ENCODE data around the gene CELA1. TPM values are rescaled to one million over a fixed set of nuclear protein-coding genes. Genes with fewer than 3 reads are reported as not detected.

Gene CELA1
- not detected in 2 replicates for total RNA-seq (2014; rRNA removed; shearing (Covaris generic))

DNA sequence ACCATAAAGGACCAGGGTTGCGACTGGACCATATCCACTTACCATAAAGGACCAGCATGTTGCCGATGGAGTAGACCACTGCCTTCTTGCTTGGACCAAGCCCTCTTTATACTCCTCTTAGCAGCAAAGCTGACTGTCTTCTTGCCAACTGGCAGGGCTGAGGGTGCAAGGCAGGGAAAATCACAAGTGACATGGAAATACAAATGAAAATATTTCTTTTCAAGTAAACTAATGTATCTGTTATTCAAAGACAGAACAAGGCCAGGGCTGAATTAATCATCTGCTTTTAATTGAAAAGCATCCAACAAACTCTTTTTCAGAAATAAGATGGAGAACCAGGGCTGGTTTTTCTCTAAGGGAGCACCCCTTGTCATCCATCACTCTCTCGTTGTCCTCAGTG lies at the start of gene CELA1:
Gene CELA1, minus strand, starts transcription at position 99 of the 400 bp plus-strand sequence. Its CDS starts 41 bp downstream, at position 58.
- DNase-seq (ENCODE audit: low read depth) = no peak

DNA sequence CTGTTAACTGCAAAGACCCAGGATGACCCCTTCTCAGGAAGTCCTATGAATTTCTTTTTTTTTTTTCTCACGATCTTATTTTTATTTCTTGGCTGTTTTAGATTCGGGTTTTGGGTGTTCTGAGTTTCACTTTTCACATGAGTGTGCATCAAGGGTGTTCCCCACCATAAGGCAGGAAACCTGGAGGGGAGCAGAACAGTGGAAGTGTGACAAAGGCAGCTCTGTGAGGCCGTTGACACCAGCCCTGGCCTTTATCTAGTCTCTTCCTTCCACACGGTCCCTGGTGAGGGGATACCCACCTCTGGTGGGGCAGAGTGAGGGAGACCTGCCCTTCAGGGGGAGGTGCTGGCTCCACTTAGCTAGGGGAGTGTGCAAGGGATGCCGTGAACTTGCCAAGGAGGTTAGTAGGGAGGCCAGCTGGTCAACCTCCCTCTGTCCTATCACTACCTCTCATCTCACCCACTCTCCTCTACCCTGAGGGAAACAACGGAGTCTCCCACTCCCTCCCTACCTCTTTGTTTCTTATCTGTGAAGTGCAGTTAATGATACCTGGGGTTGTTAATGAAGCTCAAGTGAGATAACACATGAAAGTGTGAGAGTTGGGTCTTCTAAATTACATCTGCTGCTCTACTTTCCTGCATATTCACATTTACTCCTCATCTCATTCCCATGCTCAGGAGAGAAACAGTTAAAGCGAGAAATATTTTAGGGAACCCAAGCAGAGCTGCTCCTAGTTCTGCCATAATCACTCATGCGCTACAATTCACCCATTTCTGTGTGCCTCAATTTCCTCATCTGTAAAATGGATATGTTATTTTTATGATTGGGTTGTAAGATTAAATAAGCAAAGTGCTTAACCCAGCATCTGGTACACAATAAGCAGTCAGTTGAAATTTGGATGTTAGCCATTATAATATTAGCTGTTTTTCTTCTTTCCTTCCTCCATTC lies 49.1 kb upstream of the CELA1 start:
- no peak for DNase-seq (ENCODE audit: low read depth)

DNA sequence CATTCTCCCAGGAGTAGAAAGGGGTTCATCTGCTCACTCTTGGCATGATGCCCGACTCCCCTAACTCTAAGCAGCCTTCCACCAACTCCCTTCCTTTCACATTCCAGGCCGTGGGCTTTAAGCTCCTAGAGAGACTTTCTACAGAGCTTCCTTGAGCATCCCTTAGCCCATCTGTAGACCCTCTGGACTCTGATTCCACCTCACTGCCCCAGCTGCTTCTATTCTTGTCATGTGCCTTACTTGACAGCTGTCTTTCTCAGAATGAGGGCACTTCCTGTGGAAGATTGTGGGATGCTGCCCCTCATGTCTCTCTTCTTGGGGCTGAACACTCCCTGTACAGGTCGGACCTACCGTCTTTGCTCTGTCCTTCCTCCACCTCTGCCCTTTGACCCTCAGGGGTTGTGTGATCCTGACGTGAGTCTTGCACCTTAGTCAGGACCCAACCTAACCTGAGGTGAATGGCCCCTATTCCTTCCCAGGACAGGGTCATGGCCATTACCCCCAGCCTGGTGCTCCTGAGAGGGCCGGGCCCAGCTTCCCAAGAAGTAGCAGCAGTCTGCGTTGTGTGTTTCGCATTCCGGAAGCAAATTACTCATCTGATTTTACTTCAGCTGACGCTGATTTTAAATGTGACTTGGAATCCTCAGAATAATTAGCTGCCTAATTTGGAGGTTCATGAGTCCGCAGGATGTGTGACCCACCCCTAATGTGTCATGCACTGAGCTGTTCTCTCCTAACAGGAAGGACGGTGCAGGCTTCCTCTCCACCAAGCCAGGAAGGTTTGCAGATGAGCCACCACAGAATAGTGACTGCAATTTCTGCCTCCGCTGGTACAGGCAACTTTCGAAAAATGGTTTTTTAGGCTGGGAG lies 47.4 kb upstream of the CELA1 start:
- DNase-seq (ENCODE audit: low read depth) = peak; percentile 96

DNA sequence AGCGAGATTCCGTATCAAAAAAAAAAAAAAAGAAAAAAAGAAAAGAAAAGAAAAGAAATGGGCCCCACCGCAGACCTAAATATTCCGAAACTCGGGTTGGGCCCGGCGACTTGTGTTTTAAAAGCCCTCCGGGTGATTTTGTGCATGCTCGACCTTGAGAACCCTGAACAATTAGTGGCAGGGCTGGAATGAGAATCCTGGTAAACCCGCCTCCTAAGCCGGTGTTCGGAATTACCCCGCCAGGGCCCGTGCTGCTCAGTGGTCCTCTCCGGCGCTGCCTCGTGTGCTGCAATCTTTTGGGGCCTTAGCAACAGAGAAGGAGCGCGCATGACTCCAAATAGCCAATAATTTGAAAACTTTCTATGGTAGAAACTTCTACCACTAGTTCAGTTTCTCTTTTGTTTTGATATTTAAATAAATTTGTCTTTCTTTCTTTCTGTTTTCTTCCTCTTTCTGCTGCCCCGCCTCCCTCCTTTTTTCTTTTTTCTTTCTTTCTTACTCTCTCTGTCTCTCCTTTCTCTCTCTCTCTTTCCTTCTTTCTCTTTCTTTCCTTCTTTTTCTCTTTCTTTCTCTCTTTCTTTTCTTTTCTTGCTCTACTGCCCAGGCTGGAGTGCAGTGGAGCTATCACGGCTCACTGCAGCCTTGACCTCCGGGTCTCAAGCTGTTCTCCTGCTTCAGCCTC lies 46.2 kb upstream of the CELA1 start:
- DNase-seq (ENCODE audit: low read depth) = no peak

GRCh38 chr12:51391283-51392123 lies 45.0 kb upstream of the CELA1 start, which contains the start of gene GALNT6:
GALNT6 (minus strand) TSS chr12:51391406; CDS start chr12:51379781, 11,625 bp downstream.
- DNase-seq (ENCODE audit: low read depth) = peak; percentile 44

GRCh38 chr12:51390891-51391282 lies 44.4 kb upstream of the CELA1 start:
- DNase-seq (ENCODE audit: low read depth) = peak; percentile 27

- no peak for DNase-seq (ENCODE audit: low read depth)
Measured at GRCh38 chr12:51390457-51390856, 44.0 kb upstream of the CELA1 start.

DNA sequence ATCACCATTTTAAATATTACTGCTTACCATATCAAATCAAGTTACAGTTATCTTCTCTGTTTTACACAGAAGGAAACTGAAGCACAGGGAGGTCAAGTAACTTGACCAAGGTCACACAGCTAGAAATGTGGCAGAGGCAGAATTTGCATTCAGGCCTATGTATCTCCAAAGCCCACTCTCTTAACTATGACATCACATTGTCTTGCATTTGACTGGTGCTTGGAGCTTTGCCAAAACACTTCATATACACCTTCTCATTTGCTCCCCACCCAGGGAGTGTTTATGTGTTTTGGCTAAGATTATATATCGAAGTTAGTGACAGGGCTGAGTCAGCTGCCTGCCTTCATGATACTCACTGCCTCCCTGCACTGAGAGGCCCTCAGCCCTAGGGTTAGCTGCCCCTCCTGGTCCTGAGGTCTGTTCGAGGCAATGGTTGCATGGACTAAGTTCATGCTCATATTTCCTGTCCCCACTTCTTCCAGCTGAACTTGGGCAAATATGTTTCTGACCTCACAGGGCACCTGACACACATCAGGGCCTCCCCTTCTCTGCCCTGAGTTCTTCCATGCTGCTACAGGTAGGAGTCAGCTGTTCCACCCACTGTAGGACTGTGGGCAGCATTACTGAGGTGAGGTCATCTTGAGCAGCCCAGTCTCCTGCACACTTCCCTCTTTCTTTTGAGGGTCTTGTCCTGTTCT lies 43.0 kb upstream of the CELA1 start:
- DNase-seq (ENCODE audit: low read depth) = peak; percentile 59

DNA sequence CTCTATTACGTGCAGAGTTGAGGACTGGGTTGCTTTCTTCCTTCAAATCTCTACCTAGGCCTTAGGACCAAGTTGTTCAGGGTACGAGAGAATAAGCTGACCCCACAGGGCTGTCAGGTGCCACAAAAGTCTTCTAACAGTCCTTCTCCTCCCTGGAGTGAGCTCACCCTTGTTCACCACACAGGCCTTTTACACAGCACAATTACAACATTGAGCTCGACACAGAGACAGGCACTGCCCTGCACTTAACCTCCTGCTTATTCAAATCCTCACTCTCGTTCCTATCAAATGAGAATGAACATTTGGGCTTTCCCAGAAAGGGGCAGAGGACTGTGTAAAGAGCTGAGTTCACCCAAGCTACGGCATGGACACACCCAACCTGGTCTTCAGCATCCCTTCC lies 42.4 kb upstream of the CELA1 start:
- no peak for DNase-seq (ENCODE audit: low read depth)

GRCh38 chr12:51388069-51388799 lies 41.8 kb upstream of the CELA1 start:
- peak; percentile 82 for DNase-seq (ENCODE audit: low read depth)

- DNase-seq (ENCODE audit: low read depth) = no peak
Measured at GRCh38 chr12:51386351-51386750, 39.9 kb upstream of the CELA1 start.

DNA sequence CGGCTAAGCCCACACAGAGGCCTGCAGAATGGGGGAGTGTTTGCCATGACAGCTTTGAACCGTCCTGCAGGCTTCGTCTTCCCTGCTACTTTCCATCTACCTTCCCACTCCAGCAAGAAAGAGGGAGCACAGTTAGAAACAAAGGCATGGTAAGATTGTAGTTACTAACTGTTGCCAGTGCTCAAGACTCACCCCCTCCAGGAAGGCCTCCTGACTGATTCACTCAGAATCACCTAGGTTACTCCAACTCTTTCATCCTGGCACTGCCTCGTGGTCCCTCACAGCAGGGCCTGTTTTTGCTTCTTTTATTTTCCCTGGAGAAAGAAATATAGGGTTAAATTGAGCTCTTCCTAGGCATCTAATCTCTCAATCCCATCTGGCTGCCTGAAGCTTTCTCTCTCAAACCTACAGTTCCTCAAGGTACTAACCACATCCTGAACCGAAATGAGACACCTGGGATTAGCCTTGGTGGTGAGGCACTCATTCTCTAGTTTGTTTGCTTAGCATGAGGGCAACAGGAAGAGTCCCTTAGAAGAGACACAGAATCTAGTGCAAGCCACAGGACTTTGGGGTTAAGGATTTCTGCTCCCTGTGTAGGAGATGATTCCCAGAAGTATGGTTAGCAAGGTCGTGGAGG lies 36.9 kb upstream of the CELA1 start:
- DNase-seq (ENCODE audit: low read depth) = peak; percentile 61

DNA sequence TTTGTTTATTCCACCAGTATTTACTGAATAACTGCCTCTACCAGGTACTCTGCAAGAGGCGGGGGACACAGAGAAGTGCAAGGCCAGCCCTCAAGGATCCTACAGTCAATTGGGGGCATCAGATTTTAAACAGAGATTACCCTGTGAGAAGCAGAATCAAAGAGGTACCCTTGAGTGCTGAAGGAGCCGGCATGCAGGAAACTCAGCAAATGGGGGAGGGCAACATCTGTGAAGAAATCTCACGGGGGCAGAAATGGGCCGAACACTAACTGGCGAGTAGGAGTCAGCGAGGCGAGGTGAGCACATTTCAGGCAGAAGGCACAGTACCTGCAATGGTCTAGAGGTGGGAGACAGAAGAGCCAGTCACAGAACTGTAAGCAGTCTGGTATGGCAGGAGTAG lies 35.7 kb upstream of the CELA1 start:
- no peak for DNase-seq (ENCODE audit: low read depth)

DNA sequence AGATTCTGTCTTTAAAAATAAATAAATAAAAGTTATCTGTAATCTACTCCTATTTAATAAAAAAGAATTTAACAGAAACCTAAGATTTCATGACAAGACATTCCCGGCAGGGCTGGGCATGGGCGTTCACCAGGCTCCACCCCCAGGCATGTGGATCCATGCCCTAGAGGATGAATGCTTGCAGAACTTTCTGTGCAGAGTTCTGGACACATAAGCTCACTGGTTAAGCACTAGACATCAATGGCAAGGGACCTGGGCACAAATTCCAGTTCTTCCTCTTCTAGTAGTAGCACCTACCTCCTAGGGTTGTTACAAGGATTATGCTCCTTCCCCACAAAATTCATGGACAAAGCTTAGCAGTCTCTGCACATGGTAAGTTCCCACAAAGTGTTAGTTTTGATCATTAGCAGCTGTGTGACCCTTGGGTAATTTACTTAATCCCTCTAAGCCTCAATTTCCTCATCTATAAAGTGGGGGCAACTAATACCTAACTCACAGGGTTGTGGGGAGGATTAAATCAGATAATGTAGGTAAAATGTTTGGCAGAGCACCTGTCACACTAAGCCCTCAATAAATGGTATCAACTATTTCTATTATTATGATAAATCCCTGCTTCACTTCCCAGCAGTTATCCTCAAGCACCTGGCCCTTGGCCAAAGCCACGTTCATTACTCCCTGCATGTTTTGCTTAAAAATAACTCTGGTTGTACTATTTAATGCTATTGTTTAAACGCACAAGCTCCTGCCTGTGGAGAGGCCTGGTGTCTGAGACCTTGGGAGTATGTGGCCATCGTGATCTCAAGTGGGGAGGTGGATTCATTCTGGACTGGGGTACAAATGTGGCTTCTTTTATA lies 35.0 kb upstream of the CELA1 start:
- no peak for DNase-seq (ENCODE audit: low read depth)

DNA sequence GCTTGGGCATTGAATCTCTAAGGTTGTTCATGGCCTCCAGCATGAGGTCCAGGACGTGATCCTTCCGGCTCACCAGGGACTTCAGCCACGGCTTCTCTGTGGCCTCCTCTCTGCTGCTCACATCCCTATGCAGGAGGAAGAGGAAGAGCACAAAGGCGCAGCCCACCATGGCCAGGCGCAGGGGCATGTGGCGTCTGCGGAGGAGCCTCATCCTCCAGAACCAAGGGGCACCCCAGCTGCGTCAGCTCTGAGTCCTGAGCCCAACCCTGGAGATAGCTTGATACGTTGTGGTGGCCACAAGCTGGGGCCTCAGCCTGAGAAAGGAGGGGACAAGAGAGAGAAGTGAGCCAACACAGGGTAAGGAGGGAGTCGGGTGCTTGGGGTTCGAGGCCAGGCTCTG lies 33.1 kb upstream of the CELA1 start:
- no peak for DNase-seq (ENCODE audit: low read depth)

DNA sequence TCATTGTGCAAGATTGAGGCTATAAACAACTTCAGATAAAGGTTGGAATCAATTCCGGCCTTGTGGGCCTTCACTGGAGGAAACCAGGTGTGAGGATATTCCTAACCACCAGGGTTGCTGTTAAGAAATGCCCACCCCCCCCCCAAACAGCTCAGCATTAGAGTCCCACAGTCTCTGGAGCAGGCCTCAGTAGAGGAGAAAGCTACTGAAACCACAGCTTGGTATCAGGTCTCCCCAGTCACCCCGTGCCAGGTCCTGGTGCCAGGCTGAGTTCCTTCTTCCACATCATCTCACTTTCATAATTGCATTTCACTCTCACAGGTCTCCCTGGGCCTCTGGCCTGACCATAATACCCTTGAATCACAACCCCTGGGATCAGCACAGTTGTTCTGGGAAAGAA lies 32.3 kb upstream of the CELA1 start:
- DNase-seq (ENCODE audit: low read depth) = no peak

DNA sequence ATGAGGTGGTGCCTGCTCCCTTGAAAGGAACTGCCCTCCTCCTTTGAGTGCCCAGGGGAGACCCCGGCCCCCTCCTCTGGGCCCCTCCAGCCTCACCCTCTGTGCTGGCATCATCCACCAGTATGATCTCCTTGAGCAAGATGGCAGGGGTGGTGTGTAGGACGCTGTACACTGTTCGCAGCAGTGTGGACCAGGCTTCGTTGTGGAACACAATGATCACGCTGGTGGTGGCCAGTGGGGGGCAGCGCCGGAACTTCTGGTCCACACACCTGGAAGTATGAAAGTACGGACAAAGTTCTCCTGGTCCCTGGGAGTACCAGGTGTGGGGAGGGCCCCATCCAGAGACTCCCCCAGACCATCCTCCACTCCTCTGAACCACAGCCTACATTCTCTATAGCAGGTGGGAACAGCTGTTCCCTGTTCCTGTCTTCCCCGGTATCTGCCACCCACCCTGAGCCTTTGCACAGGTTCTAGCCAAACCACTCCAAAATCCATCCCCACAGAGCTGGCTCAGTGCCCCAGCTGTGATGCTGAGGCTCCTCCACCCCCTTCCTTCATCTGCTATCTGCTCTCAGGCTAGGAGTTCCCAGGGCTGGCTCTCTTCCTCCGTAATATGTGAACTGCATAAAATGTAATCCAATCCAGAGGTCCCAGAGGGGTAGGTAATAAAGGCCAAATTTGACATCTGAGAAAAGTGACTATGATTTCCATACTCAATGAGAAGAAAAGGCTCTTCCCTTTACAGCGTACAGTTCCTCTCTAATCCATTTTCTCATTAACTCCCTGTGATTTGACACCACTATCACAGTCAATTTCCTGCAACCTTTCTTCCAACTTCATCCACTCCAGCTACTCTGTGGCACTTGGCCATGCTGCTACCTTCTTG lies 30.9 kb upstream of the CELA1 start:
- DNase-seq (ENCODE audit: low read depth) = no peak

All from M059J (cell line).